GM18508 (cell line): ENCODE results near the gene CCDC33.

Experiments
- ATAC-seq: cut with Tn5 transposase; IDR thresholded peaks from one replicate; pipeline ENCODE4 v1.9.1; 2021; ENCODE audit warnings: moderate number of reproducible peaks; ENCODE audit not compliant: insufficient read depth, unreplicated experiment

The CCDC33 gene

GRCh38 chr15:74253211-74253921 lies 17.2 kb downstream of the CCDC33 start:
- no peak for ATAC-seq

GRCh38 chr15:74257105-74257504 lies 21.0 kb downstream of the CCDC33 start:
- no peak for ATAC-seq

GRCh38 chr15:74257623-74258022 lies 21.5 kb downstream of the CCDC33 start:
- ATAC-seq = no peak

GRCh38 chr15:74258456-74259291 lies 22.5 kb downstream of the CCDC33 start:
- ATAC-seq = no peak

- no peak for ATAC-seq
These were observed 23.1 kb downstream of the CCDC33 start for GRCh38 chr15:74259292-74259648.

- no peak for ATAC-seq
These were observed 23.9 kb downstream of the CCDC33 start for GRCh38 chr15:74259821-74260607.

- no peak for ATAC-seq
These were observed 24.9 kb downstream of the CCDC33 start for GRCh38 chr15:74261041-74261440.

- ATAC-seq = no peak
These were observed 25.6 kb downstream of the CCDC33 start for GRCh38 chr15:74261685-74262084.

GRCh38 chr15:74262151-74262550 lies 26.0 kb downstream of the CCDC33 start:
- ATAC-seq = no peak

GRCh38 chr15:74262625-74263024 lies 26.5 kb downstream of the CCDC33 start:
- ATAC-seq = no peak

- ATAC-seq = no peak
These were observed 27.3 kb downstream of the CCDC33 start for GRCh38 chr15:74263466-74263865.

GRCh38 chr15:74264081-74264501 lies 28.0 kb downstream of the CCDC33 start:
- ATAC-seq = no peak

- ATAC-seq = no peak
These were observed 29.0 kb downstream of the CCDC33 start for GRCh38 chr15:74265046-74265639.

GRCh38 chr15:74268020-74268419 lies 31.9 kb downstream of the CCDC33 start:
- ATAC-seq = no peak

GRCh38 chr15:74269362-74270035 lies 33.4 kb downstream of the CCDC33 start:
- no peak for ATAC-seq

GRCh38 chr15:74270155-74270554 lies 34.0 kb downstream of the CCDC33 start:
- no peak for ATAC-seq

GRCh38 chr15:74270854-74271520 lies 34.9 kb downstream of the CCDC33 start:
- ATAC-seq = no peak

- no peak for ATAC-seq
These were observed 36.7 kb downstream of the CCDC33 start for GRCh38 chr15:74272812-74273211.

- ATAC-seq = no peak
These were observed 38.4 kb downstream of the CCDC33 start for GRCh38 chr15:74274470-74275038.
